NB4 (cell line): ENCODE results near the gene AGXT.

Experiments
- MYC ChIP-seq: IDR thresholded peaks from 2 replicates; pipeline ENCODE4 v1.6.1; 2011; ENCODE audit warnings: low read depth, low read length
- POLR2A ChIP-seq: IDR thresholded peaks from 2 replicates; pipeline ENCODE4 v1.6.1; 2011; ENCODE audit warnings: mild to moderate bottlenecking; ENCODE audit not compliant: insufficient read length; ENCODE audit errors: extremely low read depth
- TF ChIP-seq, protein P1 (sequence below): IDR thresholded peaks from one replicate; pipeline ENCODE4 v1.5.1; 2012; ENCODE audit warnings: low read depth, low read length
- TF ChIP-seq, protein P2 (sequence below): IDR thresholded peaks from 2 replicates; pipeline ENCODE4 v1.6.1; 2011; ENCODE audit warnings: low read depth, low read length

DNA sequence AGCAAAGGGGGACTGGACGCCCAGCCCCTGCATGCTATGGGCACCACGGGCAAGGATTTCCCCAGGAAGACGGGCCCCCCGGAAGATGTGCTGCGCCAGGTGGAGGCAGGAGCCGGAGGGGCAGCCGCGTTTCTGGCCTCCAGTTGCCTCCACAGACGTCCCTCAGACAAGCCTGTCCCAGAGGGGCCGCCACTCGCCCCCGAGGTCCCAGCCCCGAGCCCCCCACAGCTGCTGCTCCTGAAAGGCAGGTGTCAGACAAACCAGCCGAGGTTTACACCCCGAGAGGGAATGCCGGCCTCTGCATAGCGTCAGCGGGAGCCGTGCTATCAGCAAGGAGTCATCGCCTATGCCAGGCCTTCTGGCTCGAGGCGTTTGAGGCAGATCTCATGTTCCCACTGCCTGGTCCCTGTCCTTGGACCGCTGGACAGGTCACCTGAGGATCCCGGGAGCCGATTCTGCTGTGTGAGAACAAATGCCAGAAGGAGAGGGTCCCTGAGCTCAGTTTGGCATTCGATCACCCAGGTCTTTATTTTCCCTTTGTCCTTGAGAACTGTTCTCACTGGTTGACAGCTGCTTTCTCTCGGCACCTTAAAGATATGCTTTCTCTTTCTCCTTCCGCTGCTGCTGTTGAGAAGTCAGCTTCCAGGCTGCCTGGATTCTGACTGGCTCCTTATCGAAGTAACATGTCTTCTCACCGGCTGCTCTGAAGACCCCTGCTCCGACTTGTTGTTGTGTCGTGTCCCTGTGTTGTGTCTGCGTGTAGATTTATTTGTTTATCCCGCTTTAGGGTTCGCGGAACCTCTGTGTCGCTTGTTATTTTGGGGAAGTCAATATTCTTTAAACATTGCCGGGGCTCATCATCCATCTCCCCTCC lies 58.1 kb downstream of the AGXT start:
- TF ChIP-seq, protein P1, sequence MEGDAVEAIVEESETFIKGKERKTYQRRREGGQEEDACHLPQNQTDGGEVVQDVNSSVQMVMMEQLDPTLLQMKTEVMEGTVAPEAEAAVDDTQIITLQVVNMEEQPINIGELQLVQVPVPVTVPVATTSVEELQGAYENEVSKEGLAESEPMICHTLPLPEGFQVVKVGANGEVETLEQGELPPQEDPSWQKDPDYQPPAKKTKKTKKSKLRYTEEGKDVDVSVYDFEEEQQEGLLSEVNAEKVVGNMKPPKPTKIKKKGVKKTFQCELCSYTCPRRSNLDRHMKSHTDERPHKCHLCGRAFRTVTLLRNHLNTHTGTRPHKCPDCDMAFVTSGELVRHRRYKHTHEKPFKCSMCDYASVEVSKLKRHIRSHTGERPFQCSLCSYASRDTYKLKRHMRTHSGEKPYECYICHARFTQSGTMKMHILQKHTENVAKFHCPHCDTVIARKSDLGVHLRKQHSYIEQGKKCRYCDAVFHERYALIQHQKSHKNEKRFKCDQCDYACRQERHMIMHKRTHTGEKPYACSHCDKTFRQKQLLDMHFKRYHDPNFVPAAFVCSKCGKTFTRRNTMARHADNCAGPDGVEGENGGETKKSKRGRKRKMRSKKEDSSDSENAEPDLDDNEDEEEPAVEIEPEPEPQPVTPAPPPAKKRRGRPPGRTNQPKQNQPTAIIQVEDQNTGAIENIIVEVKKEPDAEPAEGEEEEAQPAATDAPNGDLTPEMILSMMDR = no peak
- TF ChIP-seq POLR2A (no peak), MYC (no peak)
- TF ChIP-seq, protein P2, sequence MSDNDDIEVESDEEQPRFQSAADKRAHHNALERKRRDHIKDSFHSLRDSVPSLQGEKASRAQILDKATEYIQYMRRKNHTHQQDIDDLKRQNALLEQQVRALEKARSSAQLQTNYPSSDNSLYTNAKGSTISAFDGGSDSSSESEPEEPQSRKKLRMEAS = no peak
